ENCODE data around the gene APOBEC3C. TPM values are rescaled to one million over a fixed set of nuclear protein-coding genes. Genes with fewer than 3 reads are reported as not detected.

The APOBEC3C gene
- total RNA-seq, 1 experiment from 2014 or later: 30.1 TPM

DNA sequence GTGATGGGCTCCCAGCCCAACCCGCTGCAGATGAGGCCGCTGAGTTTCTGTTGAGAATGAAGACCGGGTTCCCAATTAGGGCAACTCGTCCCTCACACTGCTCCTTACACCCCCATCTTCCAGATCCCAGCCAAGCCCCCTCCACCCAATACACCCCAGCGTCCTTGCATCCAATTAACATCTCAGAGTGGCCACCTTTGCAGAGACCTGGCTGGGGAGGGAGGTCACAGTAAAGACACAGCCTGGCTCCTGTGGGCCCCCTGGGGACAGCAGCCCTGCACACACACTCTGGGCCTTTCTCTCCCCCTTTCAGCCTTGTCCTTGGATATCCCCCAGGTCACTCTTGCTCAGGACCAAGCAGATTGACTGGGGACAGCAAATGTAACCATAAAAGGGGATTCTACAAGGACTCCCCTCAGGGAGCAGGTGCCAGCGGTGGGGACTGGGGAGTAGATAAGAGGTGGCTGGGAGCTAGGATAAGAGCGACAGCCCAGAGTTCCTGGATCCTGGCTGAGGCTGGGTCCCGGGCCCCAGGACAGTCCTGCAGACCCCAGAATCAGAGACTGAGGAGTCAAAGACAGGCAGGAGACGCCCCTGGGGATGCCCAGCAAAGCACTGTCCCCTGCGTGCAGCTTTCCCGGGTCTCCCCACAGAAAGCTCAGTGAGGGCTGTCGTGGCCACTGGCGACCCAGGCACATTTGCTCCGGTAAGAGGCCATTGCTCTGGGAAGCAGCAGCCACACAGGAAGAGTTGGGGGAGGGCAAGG is 48.3 kb upstream of the APOBEC3C start:
- DNase-seq (ENCODE audit: unreplicated experiment): no peak
- peaks cover 51% of the 10 kb centered on the region for H3K27me3 Mint-ChIP-seq (ENCODE audit: insufficient read depth, unreplicated experiment)
- peaks cover 6% of the 10 kb centered on the region for H3K4me1 Mint-ChIP-seq (ENCODE audit: insufficient read depth, unreplicated experiment)
- no peaks in the 10 kb centered on the region for H3K36me3 Mint-ChIP-seq (ENCODE audit: insufficient read depth, unreplicated experiment)
- H3K4me3 Mint-ChIP-seq (ENCODE audit: unreplicated experiment): no peak overlapping the region
- TF ChIP-seq, protein P1, sequence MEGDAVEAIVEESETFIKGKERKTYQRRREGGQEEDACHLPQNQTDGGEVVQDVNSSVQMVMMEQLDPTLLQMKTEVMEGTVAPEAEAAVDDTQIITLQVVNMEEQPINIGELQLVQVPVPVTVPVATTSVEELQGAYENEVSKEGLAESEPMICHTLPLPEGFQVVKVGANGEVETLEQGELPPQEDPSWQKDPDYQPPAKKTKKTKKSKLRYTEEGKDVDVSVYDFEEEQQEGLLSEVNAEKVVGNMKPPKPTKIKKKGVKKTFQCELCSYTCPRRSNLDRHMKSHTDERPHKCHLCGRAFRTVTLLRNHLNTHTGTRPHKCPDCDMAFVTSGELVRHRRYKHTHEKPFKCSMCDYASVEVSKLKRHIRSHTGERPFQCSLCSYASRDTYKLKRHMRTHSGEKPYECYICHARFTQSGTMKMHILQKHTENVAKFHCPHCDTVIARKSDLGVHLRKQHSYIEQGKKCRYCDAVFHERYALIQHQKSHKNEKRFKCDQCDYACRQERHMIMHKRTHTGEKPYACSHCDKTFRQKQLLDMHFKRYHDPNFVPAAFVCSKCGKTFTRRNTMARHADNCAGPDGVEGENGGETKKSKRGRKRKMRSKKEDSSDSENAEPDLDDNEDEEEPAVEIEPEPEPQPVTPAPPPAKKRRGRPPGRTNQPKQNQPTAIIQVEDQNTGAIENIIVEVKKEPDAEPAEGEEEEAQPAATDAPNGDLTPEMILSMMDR (IDR thresholded peaks at IDR 0.05; ENCODE audit: unreplicated experiment): no peak
- no peak overlapping the region for H3K27ac Mint-ChIP-seq (ENCODE audit: low read depth, unreplicated experiment)
- CTCF ChIA-PET: interaction anchor here (0.6 to 0.9 kb wide), 2 partner anchors 96 to 116 kb away, joined by 3 to 4 read pairs; no protein-coding TSS in a partner anchor
- intact Hi-C loops (cut with micrococcal nuclease): no loop called here
- no TSS peak for BruUV-seq (replicated peaks)
- no peaks in the 10 kb centered on the region for H3K9me3 Mint-ChIP-seq (ENCODE audit: unreplicated experiment)
- POLR2A ChIA-PET: interaction anchor here (0.6 kb wide), 2 partner anchors 27 to 37 kb away, joined by 3 read pairs; no protein-coding TSS in a partner anchor

DNA sequence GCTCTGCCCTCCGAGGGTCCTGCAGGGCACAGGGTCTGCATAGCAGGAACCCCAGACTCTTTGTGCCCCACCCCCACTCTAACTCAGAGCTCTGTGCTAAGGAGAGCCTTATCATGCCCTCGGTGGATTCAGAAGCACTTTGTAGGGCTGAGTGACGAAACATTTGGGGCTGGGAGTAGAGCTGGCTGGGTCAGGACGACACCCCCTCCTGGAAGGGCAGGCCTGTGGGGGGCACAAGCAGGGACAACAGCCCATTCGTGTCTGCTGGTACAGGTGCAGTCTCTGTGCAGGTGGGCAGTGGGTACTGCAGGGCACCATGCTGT is 47.7 kb upstream of the APOBEC3C start:
- Mint-ChIP-seq H3K4me3 (ENCODE audit: unreplicated experiment) (no peak overlapping the region), H3K36me3 (ENCODE audit: insufficient read depth, unreplicated experiment) (no peaks in the 10 kb centered on the region), H3K27me3 (ENCODE audit: insufficient read depth, unreplicated experiment) (peaks cover 56% of the 10 kb centered on the region), H3K27ac (ENCODE audit: low read depth, unreplicated experiment) (no peak overlapping the region), H3K4me1 (ENCODE audit: insufficient read depth, unreplicated experiment) (peaks cover 6% of the 10 kb centered on the region), H3K9me3 (ENCODE audit: unreplicated experiment) (no peaks in the 10 kb centered on the region)
- TF ChIP-seq, protein P1 (IDR thresholded peaks at IDR 0.05; ENCODE audit: unreplicated experiment): no peak
- no peak for DNase-seq (ENCODE audit: unreplicated experiment)
- POLR2A ChIA-PET: interaction anchor here (0.6 kb wide), 2 partner anchors 27 to 37 kb away, joined by 3 read pairs; no protein-coding TSS in a partner anchor
- intact Hi-C loops (cut with micrococcal nuclease): no loop called here
- CTCF ChIA-PET: interaction anchor here (0.6 to 0.9 kb wide), 2 partner anchors 97 to 116 kb away, joined by 3 to 4 read pairs; no protein-coding TSS in a partner anchor
- no TSS peak for BruUV-seq (replicated peaks)

DNA sequence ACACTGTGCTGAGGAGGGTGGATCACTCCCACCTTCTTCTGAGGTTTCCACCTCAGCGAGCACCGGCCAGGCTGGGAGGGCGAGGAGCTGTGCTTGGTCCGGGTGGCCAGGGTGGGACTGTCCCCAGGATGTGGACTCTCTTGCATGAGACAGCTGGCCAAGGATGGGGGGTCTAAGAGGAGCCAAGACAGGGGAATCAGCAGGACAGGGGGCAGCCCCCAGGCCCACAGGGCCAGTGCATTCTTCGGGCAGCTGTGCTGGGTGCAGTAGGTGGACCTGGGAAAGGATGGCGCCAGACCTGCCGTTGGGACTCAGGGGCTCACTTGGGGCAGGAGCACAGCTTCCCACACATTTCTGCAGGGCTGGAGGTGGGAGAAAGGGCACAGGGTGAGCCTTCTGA is 47.1 kb upstream of the APOBEC3C start:
- Mint-ChIP-seq H3K4me1 (ENCODE audit: insufficient read depth, unreplicated experiment) (peaks cover 6% of the 10 kb centered on the region), H3K9me3 (ENCODE audit: unreplicated experiment) (no peaks in the 10 kb centered on the region), H3K36me3 (ENCODE audit: insufficient read depth, unreplicated experiment) (no peaks in the 10 kb centered on the region), H3K27ac (ENCODE audit: low read depth, unreplicated experiment) (no peak overlapping the region), H3K4me3 (ENCODE audit: unreplicated experiment) (no peak overlapping the region), H3K27me3 (ENCODE audit: insufficient read depth, unreplicated experiment) (peaks cover 62% of the 10 kb centered on the region)
- ChIA-PET POLR2A (no interaction called here), CTCF (no interaction called here)
- TF ChIP-seq, protein P1 (IDR thresholded peaks at IDR 0.05; ENCODE audit: unreplicated experiment): no peak
- no peak for DNase-seq (ENCODE audit: unreplicated experiment)
- intact Hi-C loops (cut with micrococcal nuclease): no loop called here
- no TSS peak for BruUV-seq (replicated peaks)

DNA sequence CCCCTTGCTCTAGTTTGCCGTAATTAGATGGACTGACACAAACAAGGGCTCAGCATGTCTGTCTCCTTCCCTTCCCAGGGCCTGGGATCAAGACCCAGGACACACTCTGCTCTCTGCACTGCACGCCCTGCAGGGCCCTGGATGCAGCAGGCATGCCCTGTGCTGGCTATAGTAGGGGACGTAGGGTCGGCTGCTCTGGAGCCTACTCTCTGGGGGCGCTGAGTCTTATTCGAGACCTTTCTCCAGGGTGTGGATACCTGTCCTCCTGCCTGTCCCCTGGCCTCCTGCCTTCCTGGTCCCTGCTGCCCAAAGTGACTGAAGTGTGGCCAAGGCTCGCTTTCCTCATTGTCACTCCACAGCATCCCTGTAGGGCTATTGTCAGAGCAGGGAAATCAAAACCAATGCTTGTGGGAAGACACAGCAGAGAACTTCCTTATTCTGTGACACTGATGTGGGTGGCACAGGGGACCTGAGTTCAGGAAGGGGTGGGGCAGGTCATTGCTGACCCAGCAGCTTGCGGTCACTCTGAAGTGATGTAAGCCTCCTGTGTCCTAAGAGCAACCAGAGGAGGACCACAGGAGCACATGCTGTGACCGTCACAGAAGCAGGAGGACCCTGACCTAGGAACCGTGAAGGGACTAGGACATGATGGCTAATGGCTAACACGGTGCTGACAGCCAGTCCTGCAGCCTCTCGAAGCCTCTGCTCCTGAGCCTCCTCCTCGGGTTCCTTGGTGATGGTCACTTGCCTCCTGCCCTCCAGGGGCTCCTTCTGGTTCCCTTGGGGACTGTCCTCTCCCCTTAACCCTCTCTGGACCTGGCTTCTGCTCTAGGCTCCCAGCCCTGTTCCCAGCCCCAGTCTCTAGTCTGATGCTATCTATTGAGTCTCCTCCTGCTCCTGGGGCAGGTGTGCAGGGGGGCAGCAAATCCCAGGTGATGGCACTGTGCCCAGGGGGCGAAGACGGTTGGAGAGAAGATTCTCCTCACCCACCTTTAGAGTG is 46.3 kb upstream of the APOBEC3C start:
- no peak for DNase-seq (ENCODE audit: unreplicated experiment)
- ChIA-PET CTCF (no interaction called here), POLR2A (no interaction called here)
- intact Hi-C loops (cut with micrococcal nuclease): no loop called here
- H3K9me3 Mint-ChIP-seq (ENCODE audit: unreplicated experiment): no peaks in the 10 kb centered on the region
- H3K4me1 Mint-ChIP-seq (ENCODE audit: insufficient read depth, unreplicated experiment): peaks cover 6% of the 10 kb centered on the region
- H3K4me3 Mint-ChIP-seq (ENCODE audit: unreplicated experiment): no peak overlapping the region
- H3K27me3 Mint-ChIP-seq (ENCODE audit: insufficient read depth, unreplicated experiment): peaks cover 67% of the 10 kb centered on the region
- no peak overlapping the region for H3K27ac Mint-ChIP-seq (ENCODE audit: low read depth, unreplicated experiment)
- no TSS peak for BruUV-seq (replicated peaks)
- H3K36me3 Mint-ChIP-seq (ENCODE audit: insufficient read depth, unreplicated experiment): no peaks in the 10 kb centered on the region
- TF ChIP-seq, protein P1 (IDR thresholded peaks at IDR 0.05; ENCODE audit: unreplicated experiment): no peak

All from MCF 10A (cell line).